HEK293T (cell line): ENCODE results near the gene HNRNPAB.

Source experiments
- CTCF ChIA-PET: fragments of 350-600 bp; formaldehyde crosslinking; extraction: SDS; loops from one replicate; lab custom pipeline; 2021; ENCODE audit warnings: antibody characterized with exemption, inconsistent platforms; lab: Yijun Ruan, JAX
- POLR2A ChIA-PET: fragments of 350-600 bp; formaldehyde crosslinking; extraction: SDS; loops from one replicate; lab custom pipeline; 2020; ENCODE audit warnings: antibody characterized with exemption, inconsistent platforms; lab: Yijun Ruan, JAX
- DNase-seq: peaks from one replicate; pipeline ENCODE4 v3.0.0; 2012; ENCODE audit warnings: mixed read lengths; ENCODE audit errors: extremely low spot score
- ARNT ChIP-seq: fragments of 450-650 bp; IDR thresholded peaks from 2 replicates; pipeline ENCODE4 v1.6.1; 2017; ENCODE audit warnings: mild to moderate bottlenecking
- BHLHE40 ChIP-seq: fragments of 450-650 bp; IDR thresholded peaks from 2 replicates; pipeline ENCODE4 v1.6.1; 2016; ENCODE audit warnings: mild to moderate bottlenecking, moderate library complexity, borderline replicate concordance
- CTBP1 ChIP-seq: fragments of 450-650 bp; IDR thresholded peaks from 2 replicates; pipeline ENCODE4 v1.6.1; 2016; ENCODE audit warnings: borderline replicate concordance
- ELF4 ChIP-seq: fragments of 450-650 bp; IDR thresholded peaks from 2 replicates; pipeline ENCODE4 v1.6.1; 2017; ENCODE audit warnings: antibody characterized with exemption
- FOXA1 ChIP-seq: fragments of 450-650 bp; IDR thresholded peaks from 2 replicates; pipeline ENCODE4 v1.6.1; 2016; ENCODE audit warnings: mild to moderate bottlenecking
- FOXK2 ChIP-seq: fragments of 450-650 bp; IDR thresholded peaks from 2 replicates; pipeline ENCODE4 v1.6.1; 2016; ENCODE audit warnings: mild to moderate bottlenecking
- FOXM1 ChIP-seq: fragments of 450-650 bp; IDR thresholded peaks from 2 replicates; pipeline ENCODE4 v1.6.1; 2017; ENCODE audit warnings: mild to moderate bottlenecking, borderline replicate concordance
- HDGF ChIP-seq: fragments of 450-650 bp; IDR thresholded peaks from 2 replicates; pipeline ENCODE4 v1.6.1; 2017; ENCODE audit warnings: antibody characterized with exemption, borderline replicate concordance
- L3MBTL2 ChIP-seq: fragments of 450-650 bp; conservative IDR thresholded peaks from 2 replicates; pipeline ENCODE4 v1.6.1; 2016; ENCODE audit warnings: mild to moderate bottlenecking
- LEF1 ChIP-seq: fragments of 450-650 bp; IDR thresholded peaks from 2 replicates; pipeline ENCODE4 v1.6.1; 2017; ENCODE audit warnings: mild to moderate bottlenecking, borderline replicate concordance
- NFRKB ChIP-seq: fragments of 450-650 bp; IDR thresholded peaks from 2 replicates; pipeline ENCODE4 v1.6.1; 2016; ENCODE audit warnings: mild to moderate bottlenecking, moderate library complexity
- PKNOX1 ChIP-seq: fragments of 450-650 bp; IDR thresholded peaks from 2 replicates; pipeline ENCODE4 v1.6.1; 2016
- SP1 ChIP-seq: fragments of 450-650 bp; IDR thresholded peaks from 2 replicates; pipeline ENCODE4 v1.6.1; 2017
- SUZ12 ChIP-seq: fragments of 450-650 bp; IDR thresholded peaks from 2 replicates; pipeline ENCODE4 v1.6.1; 2016; ENCODE audit warnings: mild to moderate bottlenecking
- TARDBP ChIP-seq: fragments of 450-650 bp; IDR thresholded peaks from 2 replicates; pipeline ENCODE4 v1.6.1; 2016
- ZNF384 ChIP-seq: fragments of 450-650 bp; IDR thresholded peaks from 2 replicates; pipeline ENCODE4 v1.6.1; 2016

The HNRNPAB gene

DNA sequence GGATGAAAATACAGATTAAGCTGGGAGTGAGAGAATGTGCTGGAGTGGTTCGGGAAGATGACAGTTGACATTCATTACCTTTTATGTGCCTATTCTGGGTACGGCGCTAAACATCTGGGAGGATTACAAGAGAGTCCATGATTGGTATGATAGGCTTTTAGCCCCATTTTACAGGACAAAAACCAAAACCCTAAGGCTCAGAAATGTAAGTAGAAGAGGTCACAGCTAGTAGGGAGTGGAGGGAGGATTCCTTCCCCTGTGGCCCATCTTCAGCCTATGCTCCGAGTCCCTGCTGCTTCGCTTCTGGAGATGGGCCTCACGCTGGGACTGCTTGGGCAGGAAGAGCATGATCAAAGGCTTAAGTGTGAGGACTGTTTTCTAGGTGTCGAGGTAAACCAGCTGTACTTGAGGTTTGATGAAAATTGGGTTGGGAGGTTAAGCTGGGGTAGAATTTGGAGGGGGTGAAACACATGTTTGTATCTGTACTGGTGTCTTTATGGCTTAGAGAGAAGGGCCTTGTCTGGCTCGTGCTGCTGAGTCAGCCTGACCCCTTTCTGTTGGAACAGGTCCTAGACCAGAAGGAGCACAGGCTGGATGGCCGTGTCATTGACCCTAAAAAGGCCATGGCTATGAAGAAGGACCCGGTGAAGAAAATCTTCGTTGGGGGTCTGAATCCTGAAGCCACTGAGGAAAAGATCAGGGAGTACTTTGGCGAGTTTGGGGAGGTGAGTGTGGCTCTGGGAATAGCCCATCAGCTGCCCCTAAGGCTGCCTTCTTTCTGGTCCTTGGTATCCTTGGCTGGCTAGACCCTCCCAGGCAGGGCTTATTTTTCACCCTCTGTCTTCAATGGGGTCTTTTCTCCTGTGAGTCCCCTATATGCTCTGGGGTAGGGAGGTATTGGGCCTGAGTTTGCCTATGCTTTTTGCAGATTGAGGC, 2.1 kb downstream of the HNRNPAB start:
- POLR2A ChIA-PET, result interaction anchor here (1.0 to 3.3 kb wide), 4 partner anchors 10 to 53 kb away, joined by 3 to 15 read pairs (median 5); partner anchors contain the start of genes NHP2 and PHYKPL
- CTCF ChIA-PET, result interaction anchor here (1.1 to 1.3 kb wide), 2 partner anchors 10 to 28 kb away, joined by 3 to 5 read pairs; no protein-coding TSS in a partner anchor

DNA sequence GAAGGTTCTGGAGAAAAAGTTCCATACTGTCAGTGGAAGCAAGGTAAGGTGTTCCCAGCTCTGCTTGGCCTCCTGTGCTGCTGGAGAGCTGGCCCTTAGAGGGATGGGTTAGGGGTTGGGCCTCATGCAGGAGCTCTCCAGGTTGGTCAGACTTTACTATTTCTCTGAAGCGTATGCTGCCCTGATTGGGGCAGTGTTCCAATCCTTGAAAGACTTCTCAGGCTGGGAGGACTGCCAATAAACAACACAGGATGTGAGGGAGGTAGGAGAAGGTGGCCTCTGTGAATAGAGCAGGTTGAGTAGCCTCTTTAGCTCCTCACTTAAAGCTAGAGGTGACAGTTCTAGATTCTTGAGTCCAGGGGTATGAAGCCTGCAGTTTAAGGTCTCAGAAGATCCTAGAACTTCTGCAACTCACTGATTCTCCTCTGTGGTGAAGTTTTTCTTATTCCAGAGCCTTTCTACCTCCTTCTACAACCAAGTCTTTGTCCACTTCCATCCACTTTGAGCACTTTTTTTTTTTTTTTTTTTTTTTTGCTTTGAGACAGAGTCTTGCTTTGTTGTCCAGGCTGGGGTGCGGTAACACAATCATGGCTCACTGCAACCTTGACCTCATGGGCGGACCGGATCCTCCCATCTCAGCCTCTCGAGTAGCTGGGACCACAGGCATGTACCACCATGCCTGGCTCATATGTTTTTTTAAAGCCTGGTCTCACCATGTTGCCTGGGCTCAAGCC, 3.0 kb downstream of the HNRNPAB start:
- no peak for DNase-seq
- TF ChIP-seq ARNT (no peak), BHLHE40 (no peak), NFRKB (no peak), TARDBP (no peak), SP1 (no peak), FOXA1 (no peak), ZNF384 (no peak), SUZ12 (no peak), CTBP1 (no peak), FOXM1 (no peak), FOXK2 (no peak), LEF1 (no peak), ELF4 (no peak), L3MBTL2 (no peak), HDGF (no peak), PKNOX1 (no peak)
- ChIA-PET CTCF (interaction anchor here (0.6 to 1.3 kb wide), 2 partner anchors 11 to 27 kb away, joined by 3 to 5 read pairs; no protein-coding TSS in a partner anchor), POLR2A (interaction anchor here (3.3 kb wide), 1 partner anchor 24 kb away, joined by 15 read pairs; the partner anchor contains the start of gene PHYKPL)

More for the DNA sequence above, 2.1 kb downstream of the HNRNPAB start:
- DNase-seq, result no peak
- TF ChIP-seq ARNT (no peak), PKNOX1 (no peak), L3MBTL2 (no peak), ELF4 (no peak), FOXA1 (no peak)

DNA sequence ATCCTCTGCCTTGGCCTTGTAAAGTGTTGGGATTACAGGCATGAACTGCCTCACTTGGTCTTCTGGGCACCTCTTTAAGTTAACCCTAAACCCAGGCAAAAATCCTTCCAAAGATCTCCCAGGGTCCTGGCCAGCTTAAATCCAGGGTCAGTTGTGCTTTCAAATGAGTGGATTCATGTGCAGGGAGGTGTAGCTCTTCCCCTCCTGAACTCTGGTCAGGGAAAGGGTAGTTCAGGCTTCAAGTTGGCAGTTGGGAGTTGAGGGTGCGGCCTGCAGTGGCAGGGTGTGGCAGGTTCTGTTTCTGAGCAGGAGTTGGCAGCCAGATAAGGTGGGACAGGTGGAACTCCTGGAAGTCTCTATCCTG, 3.6 kb downstream of the HNRNPAB start:
- no peak for TF ChIP-seq NFRKB
- TF ChIP-seq HDGF, result peak; percentile 88; the same call in 1 of the 2 replicates
- ChIA-PET CTCF (interaction anchor here (0.6 to 1.3 kb wide), 2 partner anchors 12 to 27 kb away, joined by 3 to 5 read pairs; no protein-coding TSS in a partner anchor), POLR2A (interaction anchor here (3.3 kb wide), 1 partner anchor 24 kb away, joined by 15 read pairs; the partner anchor contains the start of gene PHYKPL)
- DNase-seq, result no peak

- ChIA-PET CTCF (no interaction called here), POLR2A (interaction anchor here (1.3 to 3.3 kb wide), 3 partner anchors 7 to 24 kb away, joined by 4 to 15 read pairs (median 4); partner anchors contain the start of gene PHYKPL)
- no peak for TF ChIP-seq ZNF384
- TF ChIP-seq FOXK2, result no peak
- TF ChIP-seq FOXA1, result no peak
- TF ChIP-seq ARNT, result no peak
- TF ChIP-seq FOXM1, result 0 out of 2 replicates have a peak, but pooled peaks have one; percentile 9
- DNase-seq, result no peak
Observed at GRCh38 chr5:178208540-178209227, 4.4 kb downstream of the HNRNPAB start.

DNA sequence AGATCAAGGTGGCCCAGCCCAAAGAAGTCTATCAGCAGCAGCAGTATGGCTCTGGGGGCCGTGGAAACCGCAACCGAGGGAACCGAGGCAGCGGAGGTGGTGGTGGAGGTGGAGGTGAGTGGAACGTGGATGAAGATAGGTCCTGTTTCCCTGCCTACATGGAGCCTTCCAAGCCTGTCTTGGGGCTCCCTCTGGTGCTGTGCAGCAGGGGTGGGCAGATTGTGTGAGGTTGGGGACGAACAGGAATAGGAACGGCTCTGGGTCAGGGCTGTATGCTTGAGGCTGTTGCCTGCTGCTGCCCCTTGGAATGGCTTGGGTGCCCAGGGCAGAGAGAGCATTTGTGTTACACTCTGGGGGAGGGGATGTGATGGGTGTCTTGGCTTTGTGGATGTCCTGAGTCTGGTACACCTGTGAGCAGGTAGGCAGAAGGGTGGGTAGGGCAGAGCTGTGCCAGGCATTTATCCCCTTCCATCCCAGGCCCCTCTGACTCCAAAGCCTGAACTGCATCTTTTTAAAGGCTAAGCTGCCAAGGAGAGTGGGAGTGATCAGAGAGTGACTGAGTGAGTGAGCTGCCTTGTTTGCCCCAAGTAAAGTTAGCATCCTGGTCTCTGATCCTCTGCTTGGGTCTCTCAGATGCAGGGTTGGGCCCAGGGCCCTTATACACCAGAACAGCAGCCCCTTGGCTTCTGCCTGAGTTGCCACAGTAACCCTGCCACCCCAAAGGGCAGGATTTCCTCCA, 5.2 kb downstream of the HNRNPAB start:
- ChIA-PET POLR2A (interaction anchor here (1.1 to 2.0 kb wide), 3 partner anchors 8 to 56 kb away, joined by 3 to 4 read pairs (median 4); partner anchors contain the start of genes NHP2 and PHYKPL), CTCF (no interaction called here)
- no peak for TF ChIP-seq SP1
- no peak for TF ChIP-seq SUZ12
- TF ChIP-seq HDGF, result no peak
- no peak for TF ChIP-seq NFRKB
- no peak for TF ChIP-seq BHLHE40
- TF ChIP-seq CTBP1, result no peak
- TF ChIP-seq L3MBTL2, result no peak
- no peak for TF ChIP-seq FOXK2
- TF ChIP-seq LEF1, result no peak
- TF ChIP-seq ELF4, result no peak; the same call in 1 of the 2 replicates
- TF ChIP-seq FOXA1, result no peak
- TF ChIP-seq TARDBP, result no peak
- TF ChIP-seq ZNF384, result no peak
- TF ChIP-seq FOXM1, result no peak
- no peak for DNase-seq
